Uterus (tissue), 2 donors: ENCODE data around the gene MST1R.

ENCODE experiments used
- POLR2A ChIP-seq, 2 donors: fragments of 450-650 bp; IDR thresholded peaks; one replicate each; pipeline ENCODE4 v1.6.1; 2016; ENCODE audit warnings: antibody characterized with exemption in 2 of 2, mild to moderate bottlenecking in 1 of 2, moderate library complexity in 1 of 2
- TF ChIP-seq, protein P1 (sequence below), 4 experiments: fragments of 200-600 bp in 2 of 4; fragments of 450-650 bp in 2 of 4; sonication (generic) in 2 of 4; IDR thresholded peaks; one replicate each; pipeline ENCODE4 v1.5.1; 2016 to 2019; ENCODE audit warnings: antibody characterized with exemption in 4 of 4, mild to moderate bottlenecking in 2 of 4, moderate library complexity in 1 of 4

DNA sequence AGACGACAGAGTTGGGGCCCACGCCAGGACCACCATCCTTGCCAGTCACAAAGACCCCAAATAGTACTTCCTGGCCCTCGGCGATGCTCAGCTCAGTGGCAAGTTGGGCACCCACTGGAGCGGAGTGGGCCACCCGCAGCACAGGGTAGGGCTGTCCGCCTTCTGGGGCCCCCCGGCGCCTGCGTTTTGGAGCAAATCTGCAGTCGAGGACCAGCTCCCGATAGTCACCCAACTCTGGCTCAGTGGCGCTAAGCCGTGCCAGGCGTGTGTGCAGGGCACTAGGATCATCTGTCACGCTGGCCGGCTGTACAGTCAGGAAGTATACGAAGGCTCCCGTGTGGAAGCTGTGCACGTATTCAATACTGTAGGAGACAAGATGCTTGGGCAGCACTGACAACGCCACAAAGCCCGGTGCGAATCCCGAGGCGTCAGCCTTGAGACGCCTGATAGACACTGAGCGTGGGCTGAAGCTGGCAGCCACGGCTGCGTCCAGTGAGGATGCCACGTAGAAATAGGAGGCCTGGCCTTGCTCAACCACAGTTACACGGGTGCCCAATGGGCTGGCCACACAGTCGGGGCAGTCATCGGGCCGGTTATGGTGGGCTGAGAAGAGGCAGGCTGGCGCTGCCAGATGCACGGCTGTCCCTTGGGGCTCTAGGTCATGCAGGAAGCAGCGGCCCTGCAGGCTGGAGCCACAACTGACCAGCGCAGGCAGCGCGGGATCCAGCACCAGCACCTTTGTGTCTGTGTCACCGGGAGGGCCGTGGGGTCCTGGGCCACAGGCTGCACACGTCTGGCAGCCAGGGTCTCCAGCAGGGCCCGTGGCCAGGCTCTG lies 945 bp downstream of the MST1R start:
- TF ChIP-seq, protein P1, sequence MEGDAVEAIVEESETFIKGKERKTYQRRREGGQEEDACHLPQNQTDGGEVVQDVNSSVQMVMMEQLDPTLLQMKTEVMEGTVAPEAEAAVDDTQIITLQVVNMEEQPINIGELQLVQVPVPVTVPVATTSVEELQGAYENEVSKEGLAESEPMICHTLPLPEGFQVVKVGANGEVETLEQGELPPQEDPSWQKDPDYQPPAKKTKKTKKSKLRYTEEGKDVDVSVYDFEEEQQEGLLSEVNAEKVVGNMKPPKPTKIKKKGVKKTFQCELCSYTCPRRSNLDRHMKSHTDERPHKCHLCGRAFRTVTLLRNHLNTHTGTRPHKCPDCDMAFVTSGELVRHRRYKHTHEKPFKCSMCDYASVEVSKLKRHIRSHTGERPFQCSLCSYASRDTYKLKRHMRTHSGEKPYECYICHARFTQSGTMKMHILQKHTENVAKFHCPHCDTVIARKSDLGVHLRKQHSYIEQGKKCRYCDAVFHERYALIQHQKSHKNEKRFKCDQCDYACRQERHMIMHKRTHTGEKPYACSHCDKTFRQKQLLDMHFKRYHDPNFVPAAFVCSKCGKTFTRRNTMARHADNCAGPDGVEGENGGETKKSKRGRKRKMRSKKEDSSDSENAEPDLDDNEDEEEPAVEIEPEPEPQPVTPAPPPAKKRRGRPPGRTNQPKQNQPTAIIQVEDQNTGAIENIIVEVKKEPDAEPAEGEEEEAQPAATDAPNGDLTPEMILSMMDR (IDR thresholded peaks at IDR 0.05) = no peak
- no peak for TF ChIP-seq POLR2A (IDR thresholded peaks at IDR 0.05)
